ENCODE measurements around the gene FBN2. TPM values are rescaled to one million over a fixed set of nuclear protein-coding genes. Genes with fewer than 3 reads are reported as not detected.

FBN2 gene
- total and polyA plus RNA-seq, 5 experiments from 2014 or later: 0.05 to 0.08 TPM; not detected in 3

- no peaks in the 10 kb centered on the region for H3K4me1 Mint-ChIP-seq
- peaks cover 0 to 6% (median 0%) of the 10 kb centered on the region in 3 donors for H3K36me3 Mint-ChIP-seq
- POLR2A ChIA-PET: no interaction called here
- no peak overlapping the region for H3K27ac Mint-ChIP-seq
- H3K9me3 Mint-ChIP-seq: peaks cover 0 to 20% (median 4%) of the 10 kb centered on the region in 9 donors
- ATAC-seq: no peak
- H3K4me3 Mint-ChIP-seq: no peak overlapping the region
- no peak for DNase-seq
- peaks cover 0 to 11% (median 0%) of the 10 kb centered on the region in 5 donors for H3K27me3 Mint-ChIP-seq
These were observed 46.8 kb downstream of the FBN2 start for GRCh38 chr5:128491291-128491690.

GRCh38 chr5:128490761-128491160, 47.3 kb downstream of the FBN2 start:
- peaks cover 0 to 6% (median 0%) of the 10 kb centered on the region in 3 donors for H3K36me3 Mint-ChIP-seq
- no peak for DNase-seq
- POLR2A ChIA-PET: no interaction called here
- H3K27ac Mint-ChIP-seq: no peak overlapping the region
- H3K4me1 Mint-ChIP-seq: no peaks in the 10 kb centered on the region
- H3K4me3 Mint-ChIP-seq: no peak overlapping the region
- peaks cover 0 to 11% (median 0%) of the 10 kb centered on the region in 5 donors for H3K27me3 Mint-ChIP-seq
- H3K9me3 Mint-ChIP-seq: peaks cover 0 to 20% (median 4%) of the 10 kb centered on the region in 9 donors
- ATAC-seq: no peak

- Mint-ChIP-seq H3K4me1 (no peaks in the 10 kb centered on the region), H3K27ac (no peak overlapping the region), H3K36me3 (no peaks in the 10 kb centered on the region), H3K27me3 (no peaks in the 10 kb centered on the region), H3K9me3 (peaks cover 0 to 5% (median 0%) of the 10 kb centered on the region in 9 donors), H3K4me3 (no peak overlapping the region)
- no peak for ATAC-seq
- no peak for DNase-seq
- POLR2A ChIA-PET: no interaction called here
These were observed 51.0 kb downstream of the FBN2 start for GRCh38 chr5:128487041-128487440.

- DNase-seq (no peak), ATAC-seq (no peak)
- Mint-ChIP-seq H3K4me3 (no peak overlapping the region), H3K4me1 (no peaks in the 10 kb centered on the region), H3K27ac (no peak overlapping the region), H3K27me3 (no peaks in the 10 kb centered on the region), H3K36me3 (no peaks in the 10 kb centered on the region), H3K9me3 (peaks cover 0 to 8% (median 0%) of the 10 kb centered on the region in 9 donors)
- POLR2A ChIA-PET: no interaction called here
These were observed 54.3 kb downstream of the FBN2 start for GRCh38 chr5:128483738-128484137.

GRCh38 chr5:128480906-128481633, 57.0 kb downstream of the FBN2 start:
- H3K4me1 Mint-ChIP-seq: no peaks in the 10 kb centered on the region

GRCh38 chr5:128480158-128480557, 57.9 kb downstream of the FBN2 start:
- peaks cover 0 to 3% (median 0%) of the 10 kb centered on the region in 9 donors for H3K9me3 Mint-ChIP-seq
- H3K27me3 Mint-ChIP-seq: no peaks in the 10 kb centered on the region
- DNase-seq (no peak), ATAC-seq (no peak)
- no peaks in the 10 kb centered on the region for H3K4me1 Mint-ChIP-seq
- no peak overlapping the region for H3K27ac Mint-ChIP-seq
- no peaks in the 10 kb centered on the region for H3K36me3 Mint-ChIP-seq
- POLR2A ChIA-PET: no interaction called here
- no peak overlapping the region for H3K4me3 Mint-ChIP-seq

More at GRCh38 chr5:128480906-128481633, 57.0 kb downstream of the FBN2 start:
- H3K9me3 Mint-ChIP-seq: peaks cover 0 to 3% (median 0%) of the 10 kb centered on the region in 9 donors
- ATAC-seq (no peak), DNase-seq (no peak)
- no peak overlapping the region for H3K4me3 Mint-ChIP-seq
- H3K27me3 Mint-ChIP-seq: no peaks in the 10 kb centered on the region
- no peak overlapping the region for H3K27ac Mint-ChIP-seq
- POLR2A ChIA-PET: no interaction called here
- no peaks in the 10 kb centered on the region for H3K36me3 Mint-ChIP-seq

GRCh38 chr5:128478386-128479368, 59.4 kb downstream of the FBN2 start:
- no peaks in the 10 kb centered on the region for H3K27me3 Mint-ChIP-seq
- no peak overlapping the region for H3K4me3 Mint-ChIP-seq
- ATAC-seq (no peak), DNase-seq (no peak)
- H3K27ac Mint-ChIP-seq: no peak overlapping the region
- peaks cover 0 to 3% (median 0%) of the 10 kb centered on the region in 9 donors for H3K9me3 Mint-ChIP-seq
- no peaks in the 10 kb centered on the region for H3K36me3 Mint-ChIP-seq
- H3K4me1 Mint-ChIP-seq: no peaks in the 10 kb centered on the region
- POLR2A ChIA-PET: no interaction called here

- DNase-seq (no peak), ATAC-seq (no peak)
- no peak overlapping the region for H3K27ac Mint-ChIP-seq
- no peaks in the 10 kb centered on the region for H3K36me3 Mint-ChIP-seq
- H3K27me3 Mint-ChIP-seq: no peaks in the 10 kb centered on the region
- no peaks in the 10 kb centered on the region for H3K4me1 Mint-ChIP-seq
- peaks cover 0 to 3% (median 0%) of the 10 kb centered on the region in 9 donors for H3K9me3 Mint-ChIP-seq
- POLR2A ChIA-PET: no interaction called here
- no peak overlapping the region for H3K4me3 Mint-ChIP-seq
These were observed 60.1 kb downstream of the FBN2 start for GRCh38 chr5:128477944-128478343.

GRCh38 chr5:128475693-128476092, 62.4 kb downstream of the FBN2 start:
- Mint-ChIP-seq H3K4me3 (no peak overlapping the region), H3K27ac (no peak overlapping the region), H3K9me3 (peaks cover 0 to 5% (median 0%) of the 10 kb centered on the region in 9 donors), H3K36me3 (no peaks in the 10 kb centered on the region), H3K27me3 (no peaks in the 10 kb centered on the region), H3K4me1 (no peaks in the 10 kb centered on the region)
- DNase-seq (no peak), ATAC-seq (no peak)
- POLR2A ChIA-PET: no interaction called here

- DNase-seq: no peak
- H3K4me3 Mint-ChIP-seq: no peak overlapping the region
- POLR2A ChIA-PET: no interaction called here
- peaks cover 0 to 5% (median 0%) of the 10 kb centered on the region in 9 donors for H3K9me3 Mint-ChIP-seq
- no peaks in the 10 kb centered on the region for H3K36me3 Mint-ChIP-seq
- H3K4me1 Mint-ChIP-seq: no peaks in the 10 kb centered on the region
- peaks cover 0 to 8% (median 0%) of the 10 kb centered on the region in 5 donors for H3K27me3 Mint-ChIP-seq
- H3K27ac Mint-ChIP-seq: no peak overlapping the region
- no peak for ATAC-seq
These were observed 65.1 kb downstream of the FBN2 start for GRCh38 chr5:128472919-128473318.

GRCh38 chr5:128472036-128472435, 66.0 kb downstream of the FBN2 start:
- Mint-ChIP-seq H3K4me3 (no peak overlapping the region), H3K9me3 (peaks cover 0 to 5% (median 0%) of the 10 kb centered on the region in 9 donors), H3K36me3 (no peaks in the 10 kb centered on the region), H3K27ac (no peak overlapping the region), H3K27me3 (peaks cover 0 to 8% (median 0%) of the 10 kb centered on the region in 5 donors), H3K4me1 (no peaks in the 10 kb centered on the region)
- ATAC-seq: no peak
- POLR2A ChIA-PET: no interaction called here
- DNase-seq: no peak

GRCh38 chr5:128470663-128471062, 67.4 kb downstream of the FBN2 start:
- Mint-ChIP-seq H3K27me3 (peaks cover 0 to 8% (median 0%) of the 10 kb centered on the region in 5 donors), H3K4me3 (no peak overlapping the region), H3K36me3 (no peaks in the 10 kb centered on the region), H3K9me3 (peaks cover 0 to 5% (median 0%) of the 10 kb centered on the region in 9 donors), H3K27ac (no peak overlapping the region), H3K4me1 (no peaks in the 10 kb centered on the region)
- ATAC-seq (no peak), DNase-seq (no peak)
- POLR2A ChIA-PET: no interaction called here

- Mint-ChIP-seq H3K9me3 (peaks cover 0 to 5% (median 0%) of the 10 kb centered on the region in 9 donors), H3K27me3 (peaks cover 0 to 8% (median 0%) of the 10 kb centered on the region in 5 donors), H3K36me3 (no peaks in the 10 kb centered on the region), H3K27ac (no peak overlapping the region), H3K4me3 (no peak overlapping the region), H3K4me1 (no peaks in the 10 kb centered on the region)
- DNase-seq (no peak), ATAC-seq (no peak)
- POLR2A ChIA-PET: no interaction called here
These were observed 68.1 kb downstream of the FBN2 start for GRCh38 chr5:128469912-128470311.
